Measurements from ENCODE around the gene SRR.
"Not testable (repeated sequence)": the region's sequence is repeated elsewhere in the genome, so short reads cannot be mapped to it uniquely, and the experiment has no call there.

Gene SRR

GRCh38 chr17:2303204-2304188 lies at the start of gene SRR, which contains the start of gene SMG6:
SRR (plus strand) TSS chr17:2303950; CDS start chr17:2315561, 11,611 bp downstream.
SMG6 (minus strand) TSS chr17:2303785; CDS start chr17:2303720, 65 bp downstream.
- TF ChIP-seq CTCF (IDR thresholded peaks at IDR 0.05; ENCODE audit: insufficient read depth, low read depth, low read length, missing control alignments), result no peak
- DNase-seq (ENCODE audit: low read depth), result peak; percentile 95

DNA sequence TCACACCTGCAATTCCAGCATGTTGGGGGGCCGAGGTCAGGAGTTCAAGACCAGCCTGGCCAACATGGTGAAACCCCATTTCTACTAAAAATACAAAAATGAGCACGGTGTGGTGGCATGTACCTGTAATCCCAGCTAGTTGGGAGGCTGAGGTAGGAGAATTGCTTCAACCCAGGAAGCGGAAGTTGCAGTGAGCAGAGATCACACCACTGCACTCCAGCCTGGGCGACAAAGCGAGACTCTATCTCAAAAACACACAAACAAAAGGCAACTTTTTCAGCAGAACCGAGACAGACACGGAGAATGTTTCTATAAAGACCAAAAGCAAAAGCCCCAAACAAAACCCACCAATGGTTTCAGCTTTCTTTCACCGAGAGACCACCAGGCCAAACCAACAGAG lies 44.9 kb upstream of the SRR start:
- peak overlapping the region; percentile 50 for H3K4me3 ChIP-seq (ENCODE audit: low read depth, low read length)
- peak; percentile 54 for DNase-seq (ENCODE audit: low read depth)

More at GRCh38 chr17:2303204-2304188, at the start of gene SRR, which contains the start of gene SMG6:
- peak within 1 kb of the TSS; percentile 88 for H3K4me3 ChIP-seq (ENCODE audit: low read depth, low read length)

GRCh38 chr17:2259769-2260536 lies 43.8 kb upstream of the SRR start:
- TF ChIP-seq CTCF (IDR thresholded peaks at IDR 0.05; ENCODE audit: insufficient read depth, low read depth, low read length, missing control alignments), result no peak
- peak; percentile 95 for DNase-seq (ENCODE audit: low read depth)
- peak overlapping the region; percentile 50 for H3K4me3 ChIP-seq (ENCODE audit: low read depth, low read length)

- no peak for TF ChIP-seq CTCF (IDR thresholded peaks at IDR 0.05; ENCODE audit: insufficient read depth, low read depth, low read length, missing control alignments)
- H3K4me3 ChIP-seq (ENCODE audit: low read depth, low read length), result no peak overlapping the region
- no peak for DNase-seq (ENCODE audit: low read depth)
These were observed 41.6 kb upstream of the SRR start for GRCh38 chr17:2262135-2262587.

- no peak for TF ChIP-seq CTCF (IDR thresholded peaks at IDR 0.05; ENCODE audit: insufficient read depth, low read depth, low read length, missing control alignments)
- peak overlapping the region; percentile 64 for H3K4me3 ChIP-seq (ENCODE audit: low read depth, low read length)
- DNase-seq (ENCODE audit: low read depth), result no peak
These were observed 40.3 kb upstream of the SRR start for GRCh38 chr17:2263183-2264066.

GRCh38 chr17:2264067-2264860 lies 39.5 kb upstream of the SRR start:
- peak overlapping the region; percentile 64 for H3K4me3 ChIP-seq (ENCODE audit: low read depth, low read length)
- no peak for DNase-seq (ENCODE audit: low read depth)
- no peak for TF ChIP-seq CTCF (IDR thresholded peaks at IDR 0.05; ENCODE audit: insufficient read depth, low read depth, low read length, missing control alignments)

DNA sequence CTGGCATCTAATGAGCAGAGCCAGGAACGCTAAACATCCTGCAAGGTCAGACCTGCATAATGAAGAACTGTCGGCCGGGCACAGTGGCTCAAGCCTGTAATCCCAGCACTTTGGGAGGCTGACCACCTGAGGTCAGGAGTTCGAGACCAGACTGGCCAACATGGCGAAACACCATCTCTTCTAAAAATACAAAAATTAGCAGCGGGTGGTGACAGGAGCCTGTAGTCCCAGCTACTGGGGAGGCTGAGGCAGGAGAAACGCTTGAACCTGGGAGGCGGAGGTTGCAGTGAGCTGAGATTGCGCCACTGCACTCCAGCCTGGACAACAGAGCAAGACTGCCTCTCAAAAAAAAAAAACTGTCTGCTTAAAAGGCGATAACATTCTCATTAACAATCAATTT lies 38.6 kb upstream of the SRR start:
- H3K4me3 ChIP-seq (ENCODE audit: low read depth, low read length), result peak overlapping the region; percentile 64
- DNase-seq (ENCODE audit: low read depth), result not testable (repeated sequence)

Measured in GM12865 (cell line).